ENCODE measurements around the gene LRRC14B.

DNA sequence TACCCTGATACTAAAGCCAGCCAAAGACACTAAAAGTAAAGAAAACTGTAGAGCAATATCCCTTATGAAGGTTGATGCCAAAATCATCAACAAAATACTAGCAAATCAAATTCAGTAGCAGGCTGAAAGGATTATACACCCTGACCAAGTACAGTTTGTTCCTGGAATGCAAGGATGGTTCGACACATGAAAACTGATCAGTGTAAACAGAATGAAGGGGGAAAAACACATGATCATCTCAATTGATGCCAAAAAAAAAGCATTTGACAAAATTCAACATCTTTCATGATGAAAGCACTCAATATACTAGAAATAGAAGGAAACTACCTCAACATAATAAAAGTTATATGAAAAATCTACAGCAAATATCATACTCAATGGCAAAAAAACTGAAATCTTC lies 43.5 kb upstream of the LRRC14B start:
- TF ChIP-seq, protein P1, sequence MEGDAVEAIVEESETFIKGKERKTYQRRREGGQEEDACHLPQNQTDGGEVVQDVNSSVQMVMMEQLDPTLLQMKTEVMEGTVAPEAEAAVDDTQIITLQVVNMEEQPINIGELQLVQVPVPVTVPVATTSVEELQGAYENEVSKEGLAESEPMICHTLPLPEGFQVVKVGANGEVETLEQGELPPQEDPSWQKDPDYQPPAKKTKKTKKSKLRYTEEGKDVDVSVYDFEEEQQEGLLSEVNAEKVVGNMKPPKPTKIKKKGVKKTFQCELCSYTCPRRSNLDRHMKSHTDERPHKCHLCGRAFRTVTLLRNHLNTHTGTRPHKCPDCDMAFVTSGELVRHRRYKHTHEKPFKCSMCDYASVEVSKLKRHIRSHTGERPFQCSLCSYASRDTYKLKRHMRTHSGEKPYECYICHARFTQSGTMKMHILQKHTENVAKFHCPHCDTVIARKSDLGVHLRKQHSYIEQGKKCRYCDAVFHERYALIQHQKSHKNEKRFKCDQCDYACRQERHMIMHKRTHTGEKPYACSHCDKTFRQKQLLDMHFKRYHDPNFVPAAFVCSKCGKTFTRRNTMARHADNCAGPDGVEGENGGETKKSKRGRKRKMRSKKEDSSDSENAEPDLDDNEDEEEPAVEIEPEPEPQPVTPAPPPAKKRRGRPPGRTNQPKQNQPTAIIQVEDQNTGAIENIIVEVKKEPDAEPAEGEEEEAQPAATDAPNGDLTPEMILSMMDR (IDR thresholded peaks at IDR 0.05): no peak
- TF ChIP-seq GABPA (IDR thresholded peaks at IDR 0.05; ENCODE audit: low read depth) (no peak), JUND (IDR thresholded peaks at IDR 0.05) (no peak), RXRA (IDR thresholded peaks at IDR 0.05; ENCODE audit: borderline replicate concordance, low read depth) (no peak), RAD21 (IDR thresholded peaks at IDR 0.05; ENCODE audit: low read length) (no peak), YY1 (IDR thresholded peaks at IDR 0.05; ENCODE audit: low read depth) (no peak), EP300 (IDR thresholded peaks at IDR 0.05; ENCODE audit: borderline replicate concordance in 1 of 2, low read depth in 1 of 2, low read length in 1 of 2) (no peak), POLR2AphosphoS5 (IDR thresholded peaks at IDR 0.05; ENCODE audit: low read depth, low read length) (no peak), FOXM1 (IDR thresholded peaks at IDR 0.05; ENCODE audit: low read depth) (no peak), NRF1 (IDR thresholded peaks at IDR 0.05; ENCODE audit: low read depth, low read length) (no peak)
- TF ChIP-seq, protein P2, sequence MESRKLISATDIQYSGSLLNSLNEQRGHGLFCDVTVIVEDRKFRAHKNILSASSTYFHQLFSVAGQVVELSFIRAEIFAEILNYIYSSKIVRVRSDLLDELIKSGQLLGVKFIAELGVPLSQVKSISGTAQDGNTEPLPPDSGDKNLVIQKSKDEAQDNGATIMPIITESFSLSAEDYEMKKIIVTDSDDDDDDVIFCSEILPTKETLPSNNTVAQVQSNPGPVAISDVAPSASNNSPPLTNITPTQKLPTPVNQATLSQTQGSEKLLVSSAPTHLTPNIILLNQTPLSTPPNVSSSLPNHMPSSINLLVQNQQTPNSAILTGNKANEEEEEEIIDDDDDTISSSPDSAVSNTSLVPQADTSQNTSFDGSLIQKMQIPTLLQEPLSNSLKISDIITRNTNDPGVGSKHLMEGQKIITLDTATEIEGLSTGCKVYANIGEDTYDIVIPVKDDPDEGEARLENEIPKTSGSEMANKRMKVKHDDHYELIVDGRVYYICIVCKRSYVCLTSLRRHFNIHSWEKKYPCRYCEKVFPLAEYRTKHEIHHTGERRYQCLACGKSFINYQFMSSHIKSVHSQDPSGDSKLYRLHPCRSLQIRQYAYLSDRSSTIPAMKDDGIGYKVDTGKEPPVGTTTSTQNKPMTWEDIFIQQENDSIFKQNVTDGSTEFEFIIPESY (IDR thresholded peaks at IDR 0.05; ENCODE audit: borderline replicate concordance, low read depth): no peak
- TF ChIP-seq, protein P3, sequence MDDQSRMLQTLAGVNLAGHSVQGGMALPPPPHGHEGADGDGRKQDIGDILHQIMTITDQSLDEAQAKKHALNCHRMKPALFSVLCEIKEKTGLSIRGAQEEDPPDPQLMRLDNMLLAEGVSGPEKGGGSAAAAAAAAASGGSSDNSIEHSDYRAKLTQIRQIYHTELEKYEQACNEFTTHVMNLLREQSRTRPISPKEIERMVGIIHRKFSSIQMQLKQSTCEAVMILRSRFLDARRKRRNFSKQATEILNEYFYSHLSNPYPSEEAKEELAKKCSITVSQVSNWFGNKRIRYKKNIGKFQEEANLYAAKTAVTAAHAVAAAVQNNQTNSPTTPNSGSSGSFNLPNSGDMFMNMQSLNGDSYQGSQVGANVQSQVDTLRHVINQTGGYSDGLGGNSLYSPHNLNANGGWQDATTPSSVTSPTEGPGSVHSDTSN (IDR thresholded peaks at IDR 0.05): no peak
